Uterus (tissue), 4 donors: ENCODE measurements around the gene RPS29. TPM values are rescaled to one million over a fixed set of nuclear protein-coding genes. Genes with fewer than 3 reads are reported as not detected.
"Not testable (repeated sequence)": the region's sequence is repeated elsewhere in the genome, so short reads cannot be mapped to it uniquely, and the experiment has no call there.

Experiments
- DNase-seq, 2 donors: peaks; one replicate each; pipeline ENCODE4 v3.0.0-alpha.2; 2019 to 2020
- H3K27ac ChIP-seq, 2 donors: fragments of 200-600 bp; sonication (generic); 1 replicate in 1 of 2; 2 replicates in 1 of 2; pipeline ENCODE4 v1.5.1; 2016 to 2018
- H3K27me3 ChIP-seq, 2 donors: fragments of 200-600 bp; sonication (generic); one replicate each; pipeline ENCODE4 v1.5.1; 2018 to 2019; ENCODE audit warnings: control low read depth in 1 of 2
- H3K36me3 ChIP-seq, 2 donors: fragments of 200-600 bp; sonication (generic); one replicate each; pipeline ENCODE4 v1.5.1; 2019; ENCODE audit warnings: control low read depth in 1 of 2
- H3K4me1 ChIP-seq, 2 donors: fragments of 200-600 bp; sonication (generic); one replicate each; pipeline ENCODE4 v1.5.1; 2018 to 2019; ENCODE audit warnings: control low read depth in 1 of 2
- H3K4me3 ChIP-seq, 2 donors: fragments of 200-600 bp; sonication (generic); 1 replicate in 1 of 2; 2 replicates in 1 of 2; pipeline ENCODE4 v1.5.1; 2018 to 2019; ENCODE audit warnings: mild to moderate bottlenecking in 1 of 2
- H3K9me3 ChIP-seq, 2 donors: fragments of 200-600 bp; sonication (generic); one replicate each; pipeline ENCODE4 v1.5.1; 2019; ENCODE audit warnings: control low read depth in 1 of 2
- POLR2A ChIP-seq, 2 donors: fragments of 450-650 bp; IDR thresholded peaks; one replicate each; pipeline ENCODE4 v1.6.1; 2016; ENCODE audit warnings: antibody characterized with exemption in 2 of 2, mild to moderate bottlenecking in 1 of 2, moderate library complexity in 1 of 2
- intact Hi-C: fragments of 100-400 bp; cut with DNase I; formaldehyde crosslinking; loops from one replicate; pipeline ENCODE4 v1.15.1; 2023; ENCODE audit warnings: low total_unique reads
- total RNA-seq, 4 donors: library from RNA; depleted of rRNA in 3 of 4; stranded (reverse); fragments of >200 nt in 3 of 4; gene quantifications; one replicate each; pipeline versions ENCODE4 v1.1.0 to v1.2.4, GENCODE V29; 2014 to 2023
- TF ChIP-seq, protein P1 (sequence below), 4 experiments: fragments of 200-600 bp in 2 of 4; fragments of 450-650 bp in 2 of 4; sonication (generic) in 2 of 4; IDR thresholded peaks; one replicate each; pipeline ENCODE4 v1.5.1; 2016 to 2019; ENCODE audit warnings: antibody characterized with exemption in 4 of 4, mild to moderate bottlenecking in 2 of 4, moderate library complexity in 1 of 4
- donor health status: DM: yes; HTN: yes; CAD: no.

Gene RPS29
- total RNA-seq, 4 donors from 2014 or later, result 1,068 to 7,966 (median 2,908) TPM

DNA sequence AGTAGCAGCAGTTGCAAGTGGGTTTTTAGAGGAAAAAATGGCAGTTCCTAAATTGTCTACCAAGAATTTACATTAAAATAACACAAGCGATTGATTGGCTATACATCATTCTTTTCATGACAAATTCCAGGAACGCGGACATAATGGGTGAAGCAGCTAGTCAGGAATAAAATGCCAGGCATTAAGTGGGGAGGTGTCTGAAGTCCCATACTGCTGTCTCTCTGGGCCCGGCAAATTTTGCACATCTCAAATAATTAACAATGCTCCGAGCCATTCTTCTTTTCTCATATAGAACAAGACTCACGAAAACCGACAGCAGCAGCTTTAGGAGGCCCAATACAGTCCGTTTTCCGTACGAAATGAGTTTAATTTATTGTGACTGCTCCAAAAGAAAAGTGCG is 33.5 kb upstream of the RPS29 start:
- Histone ChIP-seq H3K4me1 (peaks cover 11 to 17% of the 10 kb centered on the region in 2 donors), H3K4me3 (peak overlapping the region; percentile 76 to 92), H3K27me3 (no peaks in the 10 kb centered on the region), H3K36me3 (no peaks in the 10 kb centered on the region), H3K9me3 (no peaks in the 10 kb centered on the region), H3K27ac (peak overlapping the region; percentile 86 to 92)
- TF ChIP-seq, protein P1, sequence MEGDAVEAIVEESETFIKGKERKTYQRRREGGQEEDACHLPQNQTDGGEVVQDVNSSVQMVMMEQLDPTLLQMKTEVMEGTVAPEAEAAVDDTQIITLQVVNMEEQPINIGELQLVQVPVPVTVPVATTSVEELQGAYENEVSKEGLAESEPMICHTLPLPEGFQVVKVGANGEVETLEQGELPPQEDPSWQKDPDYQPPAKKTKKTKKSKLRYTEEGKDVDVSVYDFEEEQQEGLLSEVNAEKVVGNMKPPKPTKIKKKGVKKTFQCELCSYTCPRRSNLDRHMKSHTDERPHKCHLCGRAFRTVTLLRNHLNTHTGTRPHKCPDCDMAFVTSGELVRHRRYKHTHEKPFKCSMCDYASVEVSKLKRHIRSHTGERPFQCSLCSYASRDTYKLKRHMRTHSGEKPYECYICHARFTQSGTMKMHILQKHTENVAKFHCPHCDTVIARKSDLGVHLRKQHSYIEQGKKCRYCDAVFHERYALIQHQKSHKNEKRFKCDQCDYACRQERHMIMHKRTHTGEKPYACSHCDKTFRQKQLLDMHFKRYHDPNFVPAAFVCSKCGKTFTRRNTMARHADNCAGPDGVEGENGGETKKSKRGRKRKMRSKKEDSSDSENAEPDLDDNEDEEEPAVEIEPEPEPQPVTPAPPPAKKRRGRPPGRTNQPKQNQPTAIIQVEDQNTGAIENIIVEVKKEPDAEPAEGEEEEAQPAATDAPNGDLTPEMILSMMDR (IDR thresholded peaks at IDR 0.05), result no peak
- no peak for TF ChIP-seq POLR2A (IDR thresholded peaks at IDR 0.05)
- no peak for DNase-seq
- intact Hi-C loops, result no loop called here

DNA sequence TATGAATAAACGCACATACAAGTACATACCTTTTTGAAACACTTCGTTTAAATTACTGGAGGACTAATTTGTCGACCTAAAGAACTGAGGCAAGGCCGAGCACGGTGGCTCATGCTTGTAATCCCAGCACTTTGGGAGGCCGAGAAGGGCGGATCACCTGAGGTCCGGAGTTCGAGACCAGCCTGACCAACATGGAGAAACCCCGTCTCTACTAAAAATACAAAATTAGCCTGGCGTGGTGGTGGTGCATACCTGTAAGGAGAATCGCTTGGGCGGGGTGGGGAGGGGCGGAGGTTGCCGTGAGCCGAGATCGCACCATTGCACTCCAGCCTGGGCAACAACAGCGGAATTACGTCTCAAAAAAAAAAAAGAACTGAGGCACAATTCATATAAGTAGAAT is 33.1 kb upstream of the RPS29 start:
- DNase-seq, H3K27ac ChIP-seq, H3K36me3 ChIP-seq, intact Hi-C loops, H3K9me3 ChIP-seq, H3K27me3 ChIP-seq: not testable (repeated sequence)
- Histone ChIP-seq H3K4me1 (peaks cover 11 to 17% of the 10 kb centered on the region in 2 donors), H3K4me3 (peak overlapping the region; percentile 76 to 92)

DNA sequence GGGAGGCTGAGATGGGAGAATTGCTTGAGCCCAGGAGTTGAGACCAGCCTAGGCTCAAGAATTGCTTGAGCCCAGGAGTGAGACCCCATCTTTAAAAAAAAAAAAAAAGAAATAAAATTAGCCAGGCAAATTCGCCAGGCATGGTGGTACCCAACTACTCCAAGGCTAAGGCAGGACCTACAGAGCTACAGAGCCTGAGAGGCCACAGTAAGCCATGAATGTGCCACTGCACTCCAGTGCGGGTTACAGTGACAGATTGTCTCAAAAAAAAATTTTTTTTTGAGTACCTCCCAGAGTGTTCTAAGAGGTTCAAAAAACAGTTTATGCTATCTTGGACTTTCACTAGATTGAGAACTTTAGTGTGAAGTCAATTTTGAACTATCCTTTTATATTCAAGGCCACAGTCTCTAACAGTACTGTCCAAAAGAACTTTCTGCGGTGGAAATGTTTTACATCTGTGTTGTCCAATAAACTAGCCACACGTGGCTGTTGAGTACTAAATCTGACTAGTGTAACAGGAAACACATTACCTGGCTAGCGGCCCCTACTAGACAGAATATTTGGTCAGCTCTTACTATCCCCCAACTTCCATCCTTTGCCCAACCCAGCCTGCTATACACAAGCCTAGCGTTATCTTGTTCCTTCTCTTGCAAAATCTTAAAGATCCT is 31.8 kb upstream of the RPS29 start:
- intact Hi-C loops, result no loop called here
- no peak for DNase-seq
- H3K9me3 ChIP-seq, result no peaks in the 10 kb centered on the region
- no peak for TF ChIP-seq POLR2A (IDR thresholded peaks at IDR 0.05)
- TF ChIP-seq, protein P1 (IDR thresholded peaks at IDR 0.05), result no peak
- H3K4me1 ChIP-seq, result peaks cover 11 to 14% of the 10 kb centered on the region in 2 donors
- H3K27ac ChIP-seq, result no peak overlapping the region
- no peaks in the 10 kb centered on the region for H3K36me3 ChIP-seq
- no peaks in the 10 kb centered on the region for H3K27me3 ChIP-seq
- H3K4me3 ChIP-seq, result no peak overlapping the region

DNA sequence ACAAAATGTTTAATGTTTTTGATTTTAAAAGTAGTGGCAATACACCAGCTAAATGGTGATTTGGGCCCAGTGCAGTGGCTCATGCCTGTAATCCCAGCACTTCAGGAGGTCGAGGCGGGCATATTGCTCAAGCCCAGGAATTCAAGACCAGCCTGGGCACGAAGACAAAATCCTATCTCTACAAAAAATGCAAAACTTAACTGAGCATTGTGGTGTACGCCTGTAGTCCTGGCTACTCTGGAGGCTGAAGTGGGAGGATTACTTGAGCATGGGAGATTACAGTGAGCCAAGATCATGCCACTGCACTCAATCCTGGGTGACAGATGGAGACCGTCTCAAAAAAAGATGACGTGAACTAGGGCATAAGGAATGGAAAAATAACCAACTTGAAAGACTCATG is 29.6 kb upstream of the RPS29 start:
- intact Hi-C loops, result no loop called here
- no peaks in the 10 kb centered on the region for H3K27me3 ChIP-seq
- no peak for DNase-seq
- no peak overlapping the region for H3K4me3 ChIP-seq
- H3K36me3 ChIP-seq, result no peaks in the 10 kb centered on the region
- no peak overlapping the region for H3K27ac ChIP-seq
- H3K4me1 ChIP-seq, result no peaks in the 10 kb centered on the region
- no peaks in the 10 kb centered on the region for H3K9me3 ChIP-seq
- TF ChIP-seq, protein P1 (IDR thresholded peaks at IDR 0.05), result no peak
- TF ChIP-seq POLR2A (IDR thresholded peaks at IDR 0.05), result no peak

DNA sequence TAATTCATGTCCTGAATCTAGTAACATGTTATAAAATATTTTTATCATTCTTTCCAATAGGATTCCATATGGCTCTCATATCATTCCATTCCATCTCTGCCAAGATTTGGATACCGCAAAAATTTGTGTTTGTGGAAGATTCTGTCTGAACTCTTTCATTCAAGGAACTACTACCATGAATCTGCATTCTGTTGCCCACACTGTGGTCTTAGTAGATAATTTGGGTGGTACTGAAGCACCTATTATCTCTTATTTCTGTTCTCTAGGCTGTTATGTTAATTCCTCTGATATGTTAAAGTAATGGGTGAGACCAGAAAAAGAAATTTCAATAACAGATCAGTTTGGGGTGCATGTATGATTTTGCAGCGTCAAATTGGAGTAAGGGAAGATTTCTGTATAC is 28.0 kb upstream of the RPS29 start:
- H3K4me3 ChIP-seq, result no peak overlapping the region
- no peaks in the 10 kb centered on the region for H3K36me3 ChIP-seq
- no peak for DNase-seq
- no peaks in the 10 kb centered on the region for H3K9me3 ChIP-seq
- intact Hi-C loops, result no loop called here
- H3K4me1 ChIP-seq, result no peaks in the 10 kb centered on the region
- TF ChIP-seq POLR2A (IDR thresholded peaks at IDR 0.05), result no peak
- TF ChIP-seq, protein P1 (IDR thresholded peaks at IDR 0.05), result no peak
- H3K27me3 ChIP-seq, result no peaks in the 10 kb centered on the region
- no peak overlapping the region for H3K27ac ChIP-seq

DNA sequence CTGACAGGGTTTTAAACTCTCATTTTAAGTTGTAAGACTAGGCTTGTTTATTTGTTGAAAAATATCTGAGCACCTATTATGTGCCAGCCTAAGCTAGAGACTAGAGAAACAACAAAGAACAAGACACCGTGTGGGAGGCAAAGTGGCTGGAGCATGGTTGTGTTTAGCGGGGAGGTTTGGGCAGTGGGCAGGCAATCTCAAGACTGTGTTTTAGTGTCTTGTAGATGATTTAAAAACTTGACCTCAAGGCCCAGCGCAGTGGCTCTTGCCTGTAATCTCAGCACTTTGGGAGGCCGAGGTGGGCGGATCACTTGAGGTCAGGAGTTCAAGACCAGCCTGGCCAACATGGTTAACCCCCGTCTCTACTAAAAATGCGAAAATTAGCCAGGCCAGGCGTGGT is 26.5 kb upstream of the RPS29 start:
- Histone ChIP-seq H3K4me1 (no peaks in the 10 kb centered on the region), H3K36me3 (no peaks in the 10 kb centered on the region), H3K27me3 (no peaks in the 10 kb centered on the region), H3K27ac (no peak overlapping the region), H3K9me3 (no peaks in the 10 kb centered on the region), H3K4me3 (no peak overlapping the region)
- DNase-seq, result no peak
- TF ChIP-seq POLR2A (IDR thresholded peaks at IDR 0.05), result no peak
- TF ChIP-seq, protein P1 (IDR thresholded peaks at IDR 0.05), result no peak
- intact Hi-C loops, result no loop called here
